Measurements from ENCODE around the gene ATG2B. TPM values are rescaled to one million over a fixed set of nuclear protein-coding genes. Genes with fewer than 3 reads are reported as not detected.

Gene ATG2B
- total RNA-seq, 6 experiments from 2014 or later = 13.9 to 24.4 (median 16.3) TPM

DNA sequence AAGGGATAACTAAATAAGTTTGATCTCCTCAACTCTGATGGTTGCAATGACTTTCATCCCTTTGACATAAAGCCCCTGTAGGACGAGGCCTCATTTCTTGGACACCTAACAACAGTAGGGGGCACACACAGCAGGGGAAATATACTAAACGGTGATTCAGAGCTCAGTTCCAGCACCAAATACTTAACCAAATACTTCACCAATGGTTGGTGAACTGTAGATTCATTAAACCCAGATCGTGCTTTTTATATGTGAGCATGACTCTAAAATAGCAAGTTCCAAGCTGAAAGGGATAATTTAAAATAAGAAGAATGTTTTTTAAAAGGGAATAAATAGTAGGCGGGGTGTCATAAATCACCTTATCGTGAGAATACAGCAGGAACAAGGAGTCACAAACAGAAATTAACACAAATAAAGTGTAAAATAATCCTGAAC, 53.2 kb downstream of the ATG2B start:
- ATAC-seq (peak in 3 of 4 donors; percentile 4 to 31 (median 5)), DNase-seq (no peak)
- Histone ChIP-seq H3K4me1 (peaks cover 0 to 28% (median 10%) of the 10 kb centered on the region in 4 donors), H3K27ac (peak overlapping the region; percentile 49 to 77 (median 64)), H3K9me3 (no peaks in the 10 kb centered on the region), H3K4me3 (no peak overlapping the region), H3K27me3 (no peaks in the 10 kb centered on the region), H3K36me3 (peaks cover 0 to 27% (median 9%) of the 10 kb centered on the region in 4 donors)
- 57% methylated on average over 4 of the region's 5 CpGs for WGBS (ENCODE audit: insufficient coverage, low coverage, low lambda C conversion rate, missing lambda C conversion rate)
- TF ChIP-seq POLR2A (IDR thresholded peaks at IDR 0.05) (no peak), CTCF (IDR thresholded peaks at IDR 0.05) (no peak)
- intact Hi-C loops (cut with DNase I) = no loop called here

- H3K36me3 ChIP-seq = peaks cover 0 to 29% (median 9%) of the 10 kb centered on the region in 4 donors
- peak overlapping the region in 2 of 3 donors; percentile 1 to 16 for H3K4me3 ChIP-seq
Observed at GRCh38 chr14:96309133-96309895, 53.8 kb downstream of the ATG2B start.

GRCh38 chr14:96307434-96307833, 55.7 kb downstream of the ATG2B start:
- Histone ChIP-seq H3K4me1 (peaks cover 0 to 28% (median 10%) of the 10 kb centered on the region in 4 donors), H3K9me3 (no peaks in the 10 kb centered on the region), H3K4me3 (no peak overlapping the region), H3K36me3 (peaks cover 0 to 36% (median 14%) of the 10 kb centered on the region in 4 donors), H3K27me3 (no peaks in the 10 kb centered on the region), H3K27ac (no peak overlapping the region)
- ATAC-seq (no peak), DNase-seq (no peak)
- WGBS (ENCODE audit: insufficient coverage, low coverage, low lambda C conversion rate, missing lambda C conversion rate) = 67% methylated on average over 3 of the region's 4 CpGs
- no peak for TF ChIP-seq POLR2A (IDR thresholded peaks at IDR 0.05)
- no peak for TF ChIP-seq CTCF (IDR thresholded peaks at IDR 0.05)
- intact Hi-C loops (cut with DNase I) = no loop called here

More at GRCh38 chr14:96309133-96309895, 53.8 kb downstream of the ATG2B start:
- intact Hi-C loops (cut with DNase I) = no loop called here
- Histone ChIP-seq H3K27me3 (no peaks in the 10 kb centered on the region), H3K9me3 (no peaks in the 10 kb centered on the region), H3K4me1 (peaks cover 0 to 28% (median 10%) of the 10 kb centered on the region in 4 donors), H3K27ac (peak overlapping the region; percentile 56 to 77 (median 64))
- ATAC-seq = peak; percentile 93 to 97 (median 96)
- TF ChIP-seq CTCF (IDR thresholded peaks at IDR 0.05) (no peak), POLR2A (IDR thresholded peaks at IDR 0.05) (peak; percentile 47)
- WGBS (ENCODE audit: insufficient coverage, low coverage, low lambda C conversion rate, missing lambda C conversion rate) = 27% methylated on average over 8 of the region's 8 CpGs
- peak in 1 of 3 donors; percentile 38 for DNase-seq

- TF ChIP-seq CTCF (IDR thresholded peaks at IDR 0.05) (no peak), POLR2A (IDR thresholded peaks at IDR 0.05) (no peak)
- H3K4me1 ChIP-seq = peaks cover 0 to 17% (median 6%) of the 10 kb centered on the region in 4 donors
- no peaks in the 10 kb centered on the region for H3K9me3 ChIP-seq
- 83% methylated on average over 4 of the region's 9 CpGs for WGBS (ENCODE audit: insufficient coverage, low coverage, low lambda C conversion rate, missing lambda C conversion rate)
- no peak overlapping the region for H3K27ac ChIP-seq
- ATAC-seq (no peak), DNase-seq (no peak)
- no peak overlapping the region for H3K4me3 ChIP-seq
- peaks cover 0 to 52% (median 21%) of the 10 kb centered on the region in 4 donors for H3K36me3 ChIP-seq
- H3K27me3 ChIP-seq = no peaks in the 10 kb centered on the region
- intact Hi-C loops (cut with DNase I) = loop anchor here in 1 of 2 donors (5.0 kb wide), 1 partner anchor 117 kb away; no protein-coding TSS in a partner anchor
Observed at GRCh38 chr14:96304956-96305355, 58.2 kb downstream of the ATG2B start.
